GM18511 (cell line): ENCODE results near the gene ADAMTS15.

ENCODE experiments used
- ATAC-seq: cut with Tn5 transposase; IDR thresholded peaks from one replicate; pipeline ENCODE4 v1.9.1; 2021; ENCODE audit warnings: mild to moderate bottlenecking, moderate library complexity; ENCODE audit not compliant: unreplicated experiment

The ADAMTS15 gene

GRCh38 chr11:130477586-130478203, 29.2 kb downstream of the ADAMTS15 start:
- ATAC-seq, result no peak

DNA sequence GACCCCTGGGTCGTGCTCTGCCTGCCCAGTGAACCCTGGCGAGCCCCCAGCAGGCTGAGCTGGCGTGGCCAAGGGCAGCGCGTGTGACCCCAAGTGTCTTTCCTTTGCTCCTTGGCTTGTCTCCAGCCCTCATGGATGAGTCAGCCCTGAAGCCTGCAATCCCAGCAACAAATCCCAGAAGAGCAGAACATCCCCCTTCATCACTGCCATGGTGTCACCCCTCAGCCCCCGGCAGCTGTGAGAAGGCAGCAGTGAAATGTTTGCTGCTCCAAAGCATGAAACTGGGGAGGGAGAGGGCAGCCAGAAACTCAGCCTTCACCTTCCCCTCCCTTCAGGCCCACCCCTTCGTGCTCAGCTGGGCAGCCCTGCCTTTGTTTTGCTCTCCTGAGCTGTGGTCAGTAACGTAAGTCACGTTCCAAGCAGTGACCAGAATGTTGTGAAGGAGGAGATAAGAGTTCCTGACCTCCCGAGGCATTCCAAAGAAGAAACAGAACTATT, 29.8 kb downstream of the ADAMTS15 start:
- ATAC-seq, result no peak

DNA sequence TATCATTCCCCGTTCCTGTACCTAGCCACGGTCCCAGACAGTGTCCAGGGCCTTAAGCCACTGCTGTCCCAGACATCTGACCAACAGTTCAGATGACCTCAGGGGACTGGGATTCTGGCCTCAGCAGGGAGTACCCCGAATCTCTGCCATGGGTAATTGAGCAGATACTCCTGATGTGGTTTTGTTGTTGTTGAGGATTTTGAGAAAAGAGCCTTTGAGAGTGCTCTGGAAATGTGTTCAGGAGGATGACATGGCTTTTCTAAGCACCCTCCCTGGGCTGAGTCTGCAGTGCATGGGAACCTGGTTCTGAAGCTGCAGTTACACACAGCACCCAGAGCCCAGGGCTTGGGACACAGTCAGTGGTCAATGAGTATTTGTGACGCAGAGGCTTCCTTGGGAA, 30.4 kb downstream of the ADAMTS15 start:
- no peak for ATAC-seq

- no peak for ATAC-seq
Observed at GRCh38 chr11:130480186-130480585, 31.7 kb downstream of the ADAMTS15 start.

DNA sequence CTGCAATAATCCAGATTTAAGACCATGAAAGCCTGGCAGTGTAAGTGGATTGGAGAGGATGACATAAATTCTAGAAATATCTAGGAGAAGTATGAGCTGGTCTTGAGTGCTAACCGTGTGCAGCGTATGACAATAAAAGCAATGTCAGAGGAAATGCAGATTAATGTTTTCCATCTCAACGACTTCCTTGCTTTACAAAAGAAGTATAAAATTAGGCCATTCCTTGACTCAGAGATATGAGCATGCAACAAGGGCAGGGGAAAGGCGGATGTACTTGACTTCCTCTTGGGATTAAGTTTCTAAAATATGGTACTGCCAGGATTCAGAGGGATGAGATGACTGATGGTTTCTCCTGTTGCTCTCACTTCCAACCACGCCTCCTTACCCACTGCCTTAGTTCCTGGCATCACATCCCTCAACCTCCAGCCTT, 32.3 kb downstream of the ADAMTS15 start:
- ATAC-seq, result no peak

DNA sequence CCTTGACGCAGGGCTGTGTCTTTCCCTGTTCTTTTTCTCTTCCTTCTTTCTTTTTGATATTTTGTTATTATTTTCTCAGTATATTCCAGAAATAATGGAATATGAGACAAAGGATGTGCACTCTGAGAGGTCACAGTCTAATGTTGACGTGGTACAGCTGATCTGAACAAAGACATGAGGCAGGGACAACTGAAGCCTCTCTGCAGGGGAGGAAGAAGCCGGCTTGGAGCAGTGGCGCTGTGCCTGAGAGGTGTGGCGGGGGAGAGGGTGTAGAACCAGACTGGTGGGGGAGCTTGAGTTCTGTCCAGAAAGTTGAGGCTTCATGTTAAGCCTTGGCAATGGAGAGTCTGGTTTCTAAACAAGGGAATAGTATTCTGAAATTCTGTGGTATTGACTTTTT, 34.7 kb downstream of the ADAMTS15 start:
- ATAC-seq, result no peak

DNA sequence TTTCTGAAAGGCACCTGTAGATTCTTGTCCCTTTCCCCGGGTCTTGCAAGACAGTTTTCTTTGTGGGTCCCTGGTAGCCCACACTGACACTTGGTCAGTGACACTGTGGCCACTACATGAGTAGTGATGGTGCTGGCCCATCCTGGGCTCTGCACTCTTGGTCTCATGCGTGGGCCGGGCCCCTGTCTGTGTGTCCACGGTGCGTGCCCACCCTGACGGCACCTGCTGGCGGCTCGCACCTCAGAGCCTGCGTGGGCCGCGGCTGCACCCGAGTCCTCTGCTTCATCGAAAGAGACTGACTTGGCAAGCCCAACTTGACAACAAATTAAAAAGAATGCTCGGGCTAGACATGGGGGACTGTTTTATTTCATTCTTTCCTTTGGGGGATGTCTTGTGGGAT, 37.5 kb downstream of the ADAMTS15 start:
- ATAC-seq, result no peak

DNA sequence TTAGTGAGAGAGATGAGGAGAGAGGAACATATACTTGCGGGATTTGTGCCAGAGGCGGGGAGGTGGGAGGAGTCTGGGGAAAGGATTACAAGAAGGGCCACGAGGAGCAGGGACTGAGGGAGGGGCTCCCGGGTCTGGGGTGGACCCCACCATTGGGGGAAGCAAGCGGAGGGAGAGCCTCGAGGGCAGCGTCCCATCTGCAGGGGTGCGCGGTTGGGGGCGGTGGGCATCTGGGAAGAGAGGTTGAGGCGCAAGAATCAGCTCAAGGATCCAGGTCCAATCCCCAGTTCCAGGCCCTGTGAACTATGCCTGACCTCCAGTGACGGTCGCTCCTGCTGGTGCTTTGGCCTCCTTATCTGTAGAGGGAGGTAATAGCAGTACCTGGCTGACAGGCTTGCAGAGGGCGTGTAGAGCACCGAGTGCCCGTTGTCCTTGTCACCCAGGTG, 38.0 kb downstream of the ADAMTS15 start:
- ATAC-seq, result no peak

DNA sequence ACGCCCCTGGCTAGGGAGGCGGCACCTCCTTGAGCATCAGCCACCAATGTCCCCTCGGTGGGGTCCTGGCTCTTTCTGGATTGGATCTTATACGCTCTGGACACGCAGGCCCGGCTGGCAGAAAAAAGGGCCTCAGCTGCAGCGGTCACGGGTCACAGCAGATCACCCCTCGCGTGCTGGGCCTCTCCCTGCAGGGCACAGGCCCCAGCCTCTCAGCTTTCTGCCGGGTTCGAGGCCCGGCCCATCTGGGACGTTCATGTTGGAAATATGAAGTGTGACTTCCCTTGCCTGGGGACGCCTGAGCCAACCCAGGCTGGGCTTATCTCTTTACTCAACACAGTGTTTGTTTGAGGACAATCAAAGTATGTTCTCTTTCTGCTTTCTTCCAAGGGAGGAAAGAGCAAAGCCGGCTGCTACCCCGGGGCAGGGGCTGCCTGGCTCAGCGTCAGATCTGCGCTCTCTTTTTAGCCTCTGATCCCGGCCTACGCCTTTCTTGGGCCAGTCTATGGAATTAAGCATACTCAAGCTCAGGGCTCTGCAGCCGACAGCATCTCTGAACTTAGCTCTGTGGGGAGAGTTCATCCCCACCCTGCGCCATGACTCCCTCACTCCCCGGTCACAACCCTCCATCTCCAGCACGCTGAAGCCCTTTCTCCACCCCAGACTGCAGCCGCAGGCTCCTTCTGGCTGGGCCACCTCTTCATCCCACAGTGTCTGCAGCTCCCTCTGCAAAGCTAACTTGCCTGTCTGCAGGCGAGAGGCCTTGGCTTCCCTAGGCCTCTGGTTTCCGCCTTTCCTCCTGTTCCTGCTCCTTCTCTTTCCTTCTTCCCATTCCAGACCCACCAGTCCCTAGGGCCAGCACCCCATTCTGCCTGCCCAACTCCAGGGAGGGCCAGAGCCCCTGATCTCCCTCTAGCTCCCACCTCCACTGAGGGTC, 38.8 kb downstream of the ADAMTS15 start:
- ATAC-seq, result no peak

DNA sequence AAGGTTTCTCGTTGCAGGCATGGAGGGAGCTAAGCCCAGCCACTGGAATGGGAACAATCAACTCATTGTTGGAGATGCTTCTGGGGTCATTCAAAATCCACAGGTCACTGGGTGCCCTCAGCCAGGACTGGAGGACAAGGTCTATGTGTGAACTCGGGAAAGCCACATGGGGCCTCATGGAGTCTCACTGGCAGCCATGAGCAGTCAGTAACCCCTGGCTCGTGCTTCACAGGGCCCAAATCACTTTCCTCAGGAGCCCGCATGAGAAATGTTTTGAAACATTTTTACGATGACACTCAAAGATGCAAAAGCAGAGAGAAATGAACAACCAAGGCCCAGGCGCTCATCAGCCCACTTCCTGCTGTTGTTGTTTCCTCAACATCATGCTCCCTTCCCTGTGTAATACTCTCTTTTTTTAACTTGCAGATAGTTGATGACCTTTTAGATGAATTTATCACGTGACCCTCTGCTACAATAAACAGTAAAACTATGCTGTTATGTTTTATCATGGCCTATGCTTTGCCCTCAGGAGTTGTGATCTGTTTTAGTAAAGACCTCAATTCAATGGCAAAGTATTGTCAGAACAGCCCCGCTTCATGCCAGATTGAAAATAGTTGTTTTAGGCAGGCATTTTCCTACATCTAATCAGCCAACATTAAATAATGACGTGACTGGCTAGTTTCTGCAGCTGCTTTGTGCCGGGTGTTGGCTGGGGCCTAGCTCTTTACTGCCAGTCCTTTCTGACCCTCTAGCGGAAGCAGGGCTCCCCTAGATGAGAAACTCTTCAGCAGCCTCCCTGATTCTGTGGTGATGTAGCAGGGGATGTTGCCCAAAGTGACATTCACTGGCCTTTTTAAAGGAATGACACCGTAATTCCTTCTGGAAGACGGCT, 39.7 kb downstream of the ADAMTS15 start:
- no peak for ATAC-seq

GRCh38 chr11:130488848-130489584, 40.6 kb downstream of the ADAMTS15 start:
- ATAC-seq, result no peak

DNA sequence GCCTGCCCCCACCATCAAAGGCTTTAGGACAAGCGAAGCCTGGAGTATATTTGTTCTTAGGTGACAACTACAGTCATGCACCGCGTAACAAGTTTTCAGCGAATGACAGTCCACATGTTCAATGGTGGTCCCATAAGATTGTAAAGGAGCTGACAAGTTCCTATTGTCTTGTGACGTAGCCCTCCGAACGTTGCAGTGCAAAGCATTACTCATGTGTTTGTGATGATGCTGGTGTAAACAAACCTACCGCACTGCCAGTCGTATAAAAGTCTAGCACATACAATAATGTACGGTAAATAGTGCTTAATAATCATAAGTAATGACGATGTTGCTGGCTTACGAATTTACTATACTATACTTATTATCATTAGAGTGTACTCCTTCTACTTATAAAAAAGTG, 41.3 kb downstream of the ADAMTS15 start:
- ATAC-seq, result no peak

DNA sequence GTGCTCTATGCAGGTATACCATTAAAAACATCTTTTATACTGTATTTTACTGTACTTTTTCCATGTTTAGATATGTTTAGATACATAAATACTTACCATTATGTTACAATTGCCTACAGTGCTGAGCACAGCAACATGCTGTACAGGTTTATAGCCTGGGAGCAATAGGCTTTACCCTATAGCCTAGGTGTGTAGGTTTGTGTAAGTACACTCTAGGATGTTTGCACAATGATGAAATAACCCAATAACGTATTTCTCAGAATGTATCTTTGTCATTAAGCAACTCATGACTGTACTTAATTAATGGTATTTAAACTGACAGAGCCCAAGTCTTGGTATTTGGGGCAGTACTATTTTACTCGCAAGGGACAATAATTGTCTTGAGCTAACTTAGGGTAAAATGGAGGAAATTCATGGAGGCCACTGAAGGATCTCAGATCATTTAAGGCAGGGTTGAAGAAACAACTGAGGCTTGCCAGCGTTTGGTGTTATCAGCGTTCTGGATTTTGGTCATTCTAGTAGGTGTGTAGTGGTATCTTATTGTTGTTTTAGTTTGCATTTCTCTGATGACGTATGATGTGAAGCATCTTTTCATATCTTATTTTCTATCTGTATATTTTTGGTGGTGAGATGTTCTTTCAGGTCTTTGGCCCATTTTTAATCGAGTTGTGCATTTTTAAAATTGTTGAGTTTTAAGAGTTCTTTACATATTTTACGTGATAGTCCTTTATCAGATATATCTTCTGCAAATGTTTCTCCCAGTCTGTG, 42.4 kb downstream of the ADAMTS15 start:
- ATAC-seq, result no peak

- no peak for ATAC-seq
Observed at GRCh38 chr11:130498181-130498580, 49.7 kb downstream of the ADAMTS15 start.

GRCh38 chr11:130499828-130500227, 51.4 kb downstream of the ADAMTS15 start:
- ATAC-seq, result no peak

GRCh38 chr11:130504317-130504716, 55.9 kb downstream of the ADAMTS15 start:
- ATAC-seq, result no peak

DNA sequence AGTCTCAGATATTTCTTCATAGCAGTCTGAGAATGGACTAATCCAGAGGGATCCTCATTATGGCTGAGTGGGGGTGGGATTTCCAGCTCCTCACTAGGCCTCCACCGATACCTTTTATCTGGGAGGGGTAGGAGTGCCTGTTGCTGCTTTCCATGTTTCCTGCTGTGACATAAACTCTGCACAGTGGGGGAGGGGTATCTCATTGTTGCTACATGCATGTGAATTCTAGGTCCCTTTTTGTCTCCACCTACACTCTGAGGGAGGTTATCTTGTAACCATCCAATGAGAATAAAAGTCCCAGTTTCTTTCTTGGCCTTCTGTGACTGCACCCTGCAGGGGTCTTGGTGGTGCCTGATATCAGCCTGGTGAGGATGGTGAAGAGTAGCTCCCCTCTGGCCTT, 60.5 kb downstream of the ADAMTS15 start:
- no peak for ATAC-seq

DNA sequence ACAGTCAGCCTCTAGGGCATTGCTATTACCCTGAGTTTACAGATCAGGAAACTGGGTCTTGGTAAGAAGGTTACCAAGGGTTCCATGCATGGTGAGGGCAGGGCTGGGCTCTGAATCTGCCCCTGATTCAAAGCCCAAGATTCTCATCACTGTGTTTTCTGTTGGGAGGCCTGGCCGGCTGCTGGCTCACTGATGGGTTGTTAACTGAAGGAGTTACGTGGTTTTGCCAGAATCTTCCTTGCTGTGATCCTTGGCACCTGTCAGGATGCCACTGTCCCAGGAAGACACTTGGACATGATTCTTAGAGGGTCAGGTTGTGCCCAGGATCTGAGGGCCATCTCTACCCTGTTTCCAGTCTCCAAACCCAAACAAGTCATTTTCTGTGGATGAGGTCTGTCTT, 61.5 kb downstream of the ADAMTS15 start:
- no peak for ATAC-seq

- ATAC-seq, result no peak
Observed at GRCh38 chr11:130510407-130511006, 62.1 kb downstream of the ADAMTS15 start.
